ENCODE measurements around the gene TBATA.

The TBATA gene

DNA sequence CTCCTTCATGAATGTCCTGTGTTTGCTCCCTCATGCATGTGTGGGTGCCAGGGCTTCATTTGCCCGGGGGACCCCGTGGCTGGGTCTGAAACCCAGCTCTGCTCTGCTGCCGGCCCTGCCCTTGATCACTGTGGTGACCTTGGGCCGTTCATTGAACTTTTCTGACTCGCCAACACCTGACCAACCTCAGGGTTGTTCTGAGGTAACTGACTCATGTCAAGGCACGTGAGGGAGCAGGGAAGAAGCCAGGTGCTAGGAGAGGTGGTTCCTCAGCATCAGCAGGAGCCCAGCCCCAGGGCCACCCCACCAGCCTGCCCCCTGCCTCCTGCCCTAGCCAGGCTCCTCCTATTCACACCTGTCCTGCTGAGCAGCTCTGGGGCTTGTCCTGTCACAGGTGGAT is 47.9 kb downstream of the TBATA start:
- H3K4me1 ChIP-seq (ENCODE audit: insufficient read depth, poor library complexity, severe bottlenecking) = no peaks in the 10 kb centered on the region
- H3K36me3 ChIP-seq (ENCODE audit: low read depth) = no peaks in the 10 kb centered on the region
- ATAC-seq (ENCODE audit: low read depth) (no peak), DNase-seq (ENCODE audit: low spot score) (no peak)
- H3K4me3 ChIP-seq (ENCODE audit: severe bottlenecking) = no peak overlapping the region
- no peaks in the 10 kb centered on the region for H3K9me3 ChIP-seq (ENCODE audit: severe bottlenecking)
- no peak overlapping the region for H3K27ac ChIP-seq (ENCODE audit: poor library complexity, severe bottlenecking)
- H3K27me3 ChIP-seq (ENCODE audit: insufficient read depth, poor library complexity, severe bottlenecking) = no peaks in the 10 kb centered on the region
- TF ChIP-seq, protein P1, sequence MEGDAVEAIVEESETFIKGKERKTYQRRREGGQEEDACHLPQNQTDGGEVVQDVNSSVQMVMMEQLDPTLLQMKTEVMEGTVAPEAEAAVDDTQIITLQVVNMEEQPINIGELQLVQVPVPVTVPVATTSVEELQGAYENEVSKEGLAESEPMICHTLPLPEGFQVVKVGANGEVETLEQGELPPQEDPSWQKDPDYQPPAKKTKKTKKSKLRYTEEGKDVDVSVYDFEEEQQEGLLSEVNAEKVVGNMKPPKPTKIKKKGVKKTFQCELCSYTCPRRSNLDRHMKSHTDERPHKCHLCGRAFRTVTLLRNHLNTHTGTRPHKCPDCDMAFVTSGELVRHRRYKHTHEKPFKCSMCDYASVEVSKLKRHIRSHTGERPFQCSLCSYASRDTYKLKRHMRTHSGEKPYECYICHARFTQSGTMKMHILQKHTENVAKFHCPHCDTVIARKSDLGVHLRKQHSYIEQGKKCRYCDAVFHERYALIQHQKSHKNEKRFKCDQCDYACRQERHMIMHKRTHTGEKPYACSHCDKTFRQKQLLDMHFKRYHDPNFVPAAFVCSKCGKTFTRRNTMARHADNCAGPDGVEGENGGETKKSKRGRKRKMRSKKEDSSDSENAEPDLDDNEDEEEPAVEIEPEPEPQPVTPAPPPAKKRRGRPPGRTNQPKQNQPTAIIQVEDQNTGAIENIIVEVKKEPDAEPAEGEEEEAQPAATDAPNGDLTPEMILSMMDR (IDR thresholded peaks at IDR 0.05; ENCODE audit: poor library complexity, severe bottlenecking) = no peak

DNA sequence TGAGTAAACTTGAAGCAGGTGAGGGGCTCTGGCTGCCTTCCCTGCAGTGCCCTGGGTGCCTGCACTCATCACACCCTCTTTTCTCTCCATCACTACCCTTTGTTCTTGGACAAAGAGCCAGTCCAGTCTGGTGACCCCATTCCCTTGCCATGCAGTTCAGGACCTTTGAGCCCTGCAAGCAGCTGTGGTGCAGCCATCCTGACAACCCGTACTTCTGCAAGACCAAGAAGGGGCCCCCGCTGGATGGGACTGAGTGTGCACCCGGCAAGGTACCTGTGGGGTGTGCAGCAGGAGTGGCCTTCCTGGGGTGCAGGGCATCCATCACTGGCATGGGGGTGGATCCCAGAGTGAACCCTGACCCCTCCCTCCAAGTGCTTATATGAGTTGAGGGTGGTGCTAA is 48.7 kb downstream of the TBATA start:
- no peaks in the 10 kb centered on the region for H3K4me1 ChIP-seq (ENCODE audit: insufficient read depth, poor library complexity, severe bottlenecking)
- no peaks in the 10 kb centered on the region for H3K27me3 ChIP-seq (ENCODE audit: insufficient read depth, poor library complexity, severe bottlenecking)
- TF ChIP-seq, protein P1 (IDR thresholded peaks at IDR 0.05; ENCODE audit: poor library complexity, severe bottlenecking) = no peak
- ATAC-seq (ENCODE audit: low read depth) = no peak
- H3K27ac ChIP-seq (ENCODE audit: poor library complexity, severe bottlenecking) = no peak overlapping the region
- no peaks in the 10 kb centered on the region for H3K36me3 ChIP-seq (ENCODE audit: low read depth)
- H3K9me3 ChIP-seq (ENCODE audit: severe bottlenecking) = no peaks in the 10 kb centered on the region
- DNase-seq (ENCODE audit: low spot score) = no peak
- no peak overlapping the region for H3K4me3 ChIP-seq (ENCODE audit: severe bottlenecking)

DNA sequence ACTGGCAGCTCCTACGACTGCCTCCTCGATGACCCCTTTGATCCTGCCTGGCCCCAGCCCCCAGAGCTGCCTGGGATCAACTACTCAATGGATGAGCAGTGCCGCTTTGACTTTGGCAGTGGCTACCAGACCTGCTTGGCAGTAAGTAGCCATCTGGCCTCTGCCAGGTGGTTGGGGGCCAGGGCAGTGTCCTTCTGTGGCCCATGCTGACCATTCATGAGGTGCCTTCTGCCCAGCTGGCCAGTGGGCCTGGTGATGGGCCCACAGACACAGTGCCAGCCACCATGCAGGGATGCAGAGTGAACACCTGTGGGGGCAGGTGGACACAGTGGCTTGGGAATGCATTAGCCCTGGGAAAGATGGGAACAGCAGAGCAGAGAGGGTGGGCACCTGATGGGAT is 50.0 kb downstream of the TBATA start:
- ATAC-seq (ENCODE audit: low read depth) (no peak), DNase-seq (ENCODE audit: low spot score) (no peak)
- no peak overlapping the region for H3K4me3 ChIP-seq (ENCODE audit: severe bottlenecking)
- no peaks in the 10 kb centered on the region for H3K27me3 ChIP-seq (ENCODE audit: insufficient read depth, poor library complexity, severe bottlenecking)
- no peaks in the 10 kb centered on the region for H3K36me3 ChIP-seq (ENCODE audit: low read depth)
- H3K9me3 ChIP-seq (ENCODE audit: severe bottlenecking) = no peaks in the 10 kb centered on the region
- no peaks in the 10 kb centered on the region for H3K4me1 ChIP-seq (ENCODE audit: insufficient read depth, poor library complexity, severe bottlenecking)
- TF ChIP-seq, protein P1 (IDR thresholded peaks at IDR 0.05; ENCODE audit: poor library complexity, severe bottlenecking) = no peak
- H3K27ac ChIP-seq (ENCODE audit: poor library complexity, severe bottlenecking) = no peak overlapping the region

GRCh38 chr10:70733051-70733450 is 52.1 kb downstream of the TBATA start:
- Histone ChIP-seq H3K27ac (ENCODE audit: poor library complexity, severe bottlenecking) (no peak overlapping the region), H3K36me3 (ENCODE audit: low read depth) (no peaks in the 10 kb centered on the region), H3K4me1 (ENCODE audit: insufficient read depth, poor library complexity, severe bottlenecking) (no peaks in the 10 kb centered on the region), H3K9me3 (ENCODE audit: severe bottlenecking) (no peaks in the 10 kb centered on the region), H3K4me3 (ENCODE audit: severe bottlenecking) (no peak overlapping the region), H3K27me3 (ENCODE audit: insufficient read depth, poor library complexity, severe bottlenecking) (no peaks in the 10 kb centered on the region)
- DNase-seq (ENCODE audit: low spot score) (no peak), ATAC-seq (ENCODE audit: low read depth) (no peak)
- TF ChIP-seq, protein P1 (IDR thresholded peaks at IDR 0.05; ENCODE audit: poor library complexity, severe bottlenecking) = no peak

GRCh38 chr10:70732569-70732968 is 52.6 kb downstream of the TBATA start:
- Histone ChIP-seq H3K27ac (ENCODE audit: poor library complexity, severe bottlenecking) (no peak overlapping the region), H3K27me3 (ENCODE audit: insufficient read depth, poor library complexity, severe bottlenecking) (no peaks in the 10 kb centered on the region), H3K4me3 (ENCODE audit: severe bottlenecking) (no peak overlapping the region), H3K4me1 (ENCODE audit: insufficient read depth, poor library complexity, severe bottlenecking) (no peaks in the 10 kb centered on the region), H3K36me3 (ENCODE audit: low read depth) (no peaks in the 10 kb centered on the region), H3K9me3 (ENCODE audit: severe bottlenecking) (no peaks in the 10 kb centered on the region)
- no peak for DNase-seq (ENCODE audit: low spot score)
- TF ChIP-seq, protein P1 (IDR thresholded peaks at IDR 0.05; ENCODE audit: poor library complexity, severe bottlenecking) = no peak
- no peak for ATAC-seq (ENCODE audit: low read depth)

Data from RWPE2 (cell line).